ENCODE data around the gene ZNF174.

- TF ChIP-seq CTCF (IDR thresholded peaks at IDR 0.05; ENCODE audit: poor library complexity, severe bottlenecking), result no peak
- no peak for TF ChIP-seq SMC3 (conservative IDR thresholded peaks at IDR 0.05; ENCODE audit: poor library complexity)
- no peak for TF ChIP-seq POLR2AphosphoS5 (IDR thresholded peaks at IDR 0.05)
- TF ChIP-seq REST (IDR thresholded peaks at IDR 0.05; ENCODE audit: borderline replicate concordance), result no peak
- no peak for TF ChIP-seq EP300 (conservative IDR thresholded peaks at IDR 0.05; ENCODE audit: poor library complexity, severe bottlenecking)
- no peak for TF ChIP-seq RAD21 (conservative IDR thresholded peaks at IDR 0.05)
Measured at GRCh38 chr16:3401719-3402397, 843 bp downstream of the ZNF174 start.

Measured in neural cell (in vitro differentiated cells).